ENCODE data around the gene SYNJ1.
"Not testable (repeated sequence)": the region's sequence is repeated elsewhere in the genome, so short reads cannot be mapped to it uniquely, and the experiment has no call there.

SYNJ1 gene

GRCh38 chr21:32735524-32735923, 7.7 kb upstream of the SYNJ1 start:
- DNase-seq, result no peak

- DNase-seq, result no peak
Measured at GRCh38 chr21:32733990-32734613, 6.3 kb upstream of the SYNJ1 start.

GRCh38 chr21:32733356-32733755, 5.5 kb upstream of the SYNJ1 start:
- no peak for DNase-seq

GRCh38 chr21:32732544-32732943, 4.7 kb upstream of the SYNJ1 start:
- no peak for DNase-seq

- DNase-seq, result no peak
Measured at GRCh38 chr21:32728848-32729247, 1.0 kb upstream of the SYNJ1 start.

GRCh38 chr21:32728456-32728839, 635 bp upstream of the SYNJ1 start:
- peak; percentile 51 for DNase-seq

GRCh38 chr21:32726839-32727686, 750 bp downstream of the SYNJ1 start:
- peak; percentile 43 for DNase-seq

GRCh38 chr21:32719085-32719484, 8.7 kb downstream of the SYNJ1 start:
- DNase-seq, result no peak

GRCh38 chr21:32717851-32718316, 9.9 kb downstream of the SYNJ1 start:
- no peak for DNase-seq

GRCh38 chr21:32716486-32716885, 11.3 kb downstream of the SYNJ1 start:
- DNase-seq, result no peak

- DNase-seq, result no peak
Measured at GRCh38 chr21:32713726-32714125, 14.1 kb downstream of the SYNJ1 start.

- DNase-seq, result no peak
Measured at GRCh38 chr21:32712641-32713040, 15.2 kb downstream of the SYNJ1 start.

GRCh38 chr21:32712043-32712442, 15.8 kb downstream of the SYNJ1 start:
- DNase-seq, result no peak

- DNase-seq, result no peak
Measured at GRCh38 chr21:32710987-32711386, 16.8 kb downstream of the SYNJ1 start.

- DNase-seq, result peak; percentile 15
Measured at GRCh38 chr21:32710069-32710784, 17.6 kb downstream of the SYNJ1 start.

- no peak for DNase-seq
Measured at GRCh38 chr21:32708069-32708468, 19.7 kb downstream of the SYNJ1 start.

GRCh38 chr21:32705901-32706300, 21.9 kb downstream of the SYNJ1 start:
- no peak for DNase-seq

- DNase-seq, result no peak
Measured at GRCh38 chr21:32705139-32705538, 22.7 kb downstream of the SYNJ1 start.

- peak; percentile 33 for DNase-seq
Measured at GRCh38 chr21:32702702-32703101, 25.1 kb downstream of the SYNJ1 start.

- no peak for DNase-seq
Measured at GRCh38 chr21:32698971-32699693, 28.7 kb downstream of the SYNJ1 start.

GRCh38 chr21:32698286-32698685, 29.5 kb downstream of the SYNJ1 start:
- no peak for DNase-seq

- DNase-seq, result not testable (repeated sequence)
Measured at GRCh38 chr21:32695482-32695881, 32.3 kb downstream of the SYNJ1 start.

GRCh38 chr21:32693581-32693980, 34.2 kb downstream of the SYNJ1 start:
- no peak for DNase-seq

All from NCI-H510A treated with DMSO at 0.1 percent for 48 hours (cell line).